ENCODE data around the gene PDE4B. TPM values are rescaled to one million over a fixed set of nuclear protein-coding genes. Genes with fewer than 3 reads are reported as not detected.
A peak's percentile ranks its signal among the peaks of the same experiment; 100 is the strongest.

PDE4B gene
- total and polyA plus RNA-seq, 9 of the 15 experiments (the other 6 are each of a cell fraction or from before 2014, with no cell fraction given): 0.09 TPM; not detected in 8

GRCh38 chr1:66197120-66197519 is 404.4 kb downstream of the PDE4B start (continued):
- TF ChIP-seq TCF7 (IDR thresholded peaks at IDR 0.05; ENCODE audit: borderline replicate concordance): no peak
- no peak for TF ChIP-seq HCFC1 (IDR thresholded peaks at IDR 0.05; ENCODE audit: low read depth, low read length)
- TF ChIP-seq SRF (CRISPR knock-in tag; IDR thresholded peaks at IDR 0.05): no peak
- TF ChIP-seq SNAPC5 (CRISPR knock-in tag; IDR thresholded peaks at IDR 0.05): no peak
- TF ChIP-seq ATF7 (IDR thresholded peaks at IDR 0.05): no peak

DNA sequence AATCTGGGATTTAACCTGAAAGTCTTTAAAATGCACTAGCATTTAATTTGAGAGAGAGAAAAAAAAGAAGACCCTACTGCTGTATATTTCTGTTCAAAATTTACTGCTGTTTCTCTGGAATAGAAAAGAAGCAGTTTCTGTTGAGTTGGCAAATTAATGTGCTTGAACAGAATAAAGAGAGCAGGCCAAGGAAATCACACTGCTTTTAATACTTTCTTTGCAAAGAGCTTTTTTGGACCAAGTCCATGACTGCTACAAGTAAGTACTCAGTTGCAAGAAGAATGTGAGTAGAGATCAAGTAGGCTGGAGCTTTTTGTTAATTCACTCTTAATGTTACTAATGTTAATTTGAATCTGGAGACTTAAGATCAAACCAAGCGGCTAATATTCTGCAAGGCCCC is 405.1 kb downstream of the PDE4B start:
- DNase-seq (ENCODE audit: extremely low read depth in 1 of 4, low spot score in 3 of 4): no peak
- Histone ChIP-seq H2AFZ (ENCODE audit: low read depth, low read length) (no peak overlapping the region), H3K79me2 (ENCODE audit: control insufficient read depth, insufficient read depth, low read length) (no peaks in the 10 kb centered on the region), H3K36me3 (ENCODE audit: control insufficient read depth, insufficient read depth, low read length) (no peaks in the 10 kb centered on the region), H3K4me1 (replicated peaks in 1 of 2; ENCODE audit: control insufficient read depth in 2 of 2, insufficient read depth in 2 of 2, low read length in 2 of 2) (no peaks in the 10 kb centered on the region), H3K27me3 (ENCODE audit: control insufficient read depth in 2 of 2, insufficient read depth in 2 of 2, low read length in 2 of 2) (no peaks in the 10 kb centered on the region), H3K4me2 (ENCODE audit: insufficient read depth, low read length) (no peak overlapping the region), H3K9me1 (ENCODE audit: control insufficient read depth, insufficient read depth, low read length) (no peaks in the 10 kb centered on the region), H3K9me3 (replicated peaks; ENCODE audit: control insufficient read depth, insufficient read depth, low read depth, low read length) (no peaks in the 10 kb centered on the region), H4K20me1 (replicated peaks; ENCODE audit: control insufficient read depth, insufficient read depth, low read length) (no peaks in the 10 kb centered on the region), H3K27ac (ENCODE audit: extremely low read depth, low read depth, low read length) (no peak overlapping the region), H3K9ac (ENCODE audit: insufficient read depth in 1 of 2, low read depth in 2 of 2, low read length in 2 of 2) (no peak overlapping the region), H3K4me3 (no peak overlapping the region)
- ChIA-PET POLR2A (no interaction called here), CTCF (ENCODE audit: low intra/inter-chr PET ratio) (no interaction called here)
- no peak for ATAC-seq
- intact Hi-C loops (cut with micrococcal nuclease) (no loop called here), in situ Hi-C loops (cut with MboI) (no loop called here)
- TF ChIP-seq EZH2 (IDR thresholded peaks at IDR 0.05; ENCODE audit: borderline replicate concordance, low read depth, low read length): no peak
- TF ChIP-seq C11orf30 (IDR thresholded peaks at IDR 0.05; ENCODE audit: low read depth): 0 out of 2 replicates have a peak, but pooled peaks have one; percentile 4
- no TSS peak for BruUV-seq (replicated peaks)
- 0% methylated on average over 1 of the region's 1 CpG for WGBS (ENCODE audit: insufficient coverage, low coverage, missing lambda C conversion rate)
- no peak for FAIRE-seq
